HG03378 (cell line): ENCODE results near the gene TTLL10.

Experiments
- ATAC-seq: cut with Tn5 transposase; IDR thresholded peaks from one replicate; pipeline ENCODE4 v1.9.1; 2021; ENCODE audit warnings: mild to moderate bottlenecking, moderate library complexity; ENCODE audit not compliant: unreplicated experiment

The TTLL10 gene

DNA sequence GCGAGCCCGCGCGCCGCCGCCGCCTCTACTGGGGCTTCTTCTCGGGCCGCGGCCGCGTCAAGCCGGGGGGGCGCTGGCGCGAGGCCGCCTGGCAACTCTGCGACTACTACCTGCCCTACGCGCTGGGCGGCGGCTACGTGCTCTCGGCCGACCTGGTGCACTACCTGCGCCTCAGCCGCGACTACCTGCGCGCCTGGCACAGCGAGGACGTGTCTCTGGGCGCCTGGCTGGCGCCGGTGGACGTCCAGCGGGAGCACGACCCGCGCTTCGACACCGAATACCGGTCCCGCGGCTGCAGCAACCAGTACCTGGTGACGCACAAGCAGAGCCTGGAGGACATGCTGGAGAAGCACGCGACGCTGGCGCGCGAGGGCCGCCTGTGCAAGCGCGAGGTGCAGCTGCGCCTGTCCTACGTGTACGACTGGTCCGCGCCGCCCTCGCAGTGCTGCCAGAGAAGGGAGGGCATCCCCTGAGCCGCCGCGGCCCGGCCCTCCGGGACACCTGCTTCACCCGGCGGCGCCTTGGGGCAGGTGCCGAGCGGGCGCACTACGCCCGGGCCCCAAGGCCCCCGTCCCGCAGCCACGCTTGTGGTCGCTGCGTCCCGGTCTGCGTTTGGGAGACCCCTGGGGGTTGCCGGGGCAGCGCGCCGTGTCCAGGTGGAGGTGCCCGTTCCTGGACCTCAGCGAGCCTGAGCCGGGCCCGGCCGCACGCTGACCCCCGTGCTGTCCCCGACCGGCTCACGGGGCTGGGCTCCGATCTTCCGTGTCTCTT, 59.3 kb downstream of the TTLL10 start:
- no peak for ATAC-seq

DNA sequence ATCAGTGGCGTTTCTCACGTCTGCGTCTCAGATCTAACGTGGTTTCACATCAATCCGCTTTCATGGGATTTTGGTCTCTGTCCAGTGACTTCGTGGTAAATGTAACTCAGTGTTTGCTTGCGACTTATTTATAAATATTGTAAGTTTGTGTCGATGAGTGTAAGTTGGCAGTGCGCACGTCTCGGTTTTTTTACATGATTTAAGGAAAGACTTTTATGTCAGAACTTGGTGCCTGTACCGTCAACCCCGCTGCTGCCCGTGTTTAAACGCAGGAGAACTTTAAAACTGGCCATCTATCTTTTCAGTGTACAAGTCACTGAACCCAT, 59.9 kb downstream of the TTLL10 start:
- ATAC-seq: no peak

DNA sequence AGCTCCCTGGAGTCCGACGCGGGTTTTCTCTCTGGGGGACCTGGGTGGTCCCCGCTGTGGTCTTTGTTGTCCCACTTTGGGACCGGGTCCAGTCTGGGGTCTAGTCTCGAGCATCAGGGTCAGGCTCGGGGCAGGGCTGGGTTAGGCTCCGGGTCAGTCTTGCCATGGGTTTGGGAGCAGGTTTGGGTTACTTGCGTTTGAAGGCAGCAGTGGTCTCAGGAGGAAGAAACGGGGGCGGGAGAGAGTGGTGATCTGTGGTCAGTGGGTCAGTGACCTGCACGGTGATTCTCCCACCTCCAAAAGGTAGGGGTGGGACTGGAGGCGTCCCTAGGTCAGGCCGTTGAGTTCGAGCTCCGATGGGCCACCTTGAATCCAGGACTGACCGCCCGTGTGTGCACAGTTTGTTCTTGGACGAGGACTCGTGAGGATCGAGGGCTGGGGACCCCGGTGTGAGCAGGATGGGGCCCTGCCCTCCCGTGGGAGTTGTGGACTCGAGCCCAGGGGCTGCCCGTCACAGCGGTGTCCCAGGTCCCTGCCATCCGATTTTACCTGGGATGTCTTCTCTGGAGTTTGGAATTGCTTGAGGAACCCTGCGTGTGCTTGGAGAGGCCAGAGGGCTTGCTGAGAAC, 60.6 kb downstream of the TTLL10 start:
- no peak for ATAC-seq

DNA sequence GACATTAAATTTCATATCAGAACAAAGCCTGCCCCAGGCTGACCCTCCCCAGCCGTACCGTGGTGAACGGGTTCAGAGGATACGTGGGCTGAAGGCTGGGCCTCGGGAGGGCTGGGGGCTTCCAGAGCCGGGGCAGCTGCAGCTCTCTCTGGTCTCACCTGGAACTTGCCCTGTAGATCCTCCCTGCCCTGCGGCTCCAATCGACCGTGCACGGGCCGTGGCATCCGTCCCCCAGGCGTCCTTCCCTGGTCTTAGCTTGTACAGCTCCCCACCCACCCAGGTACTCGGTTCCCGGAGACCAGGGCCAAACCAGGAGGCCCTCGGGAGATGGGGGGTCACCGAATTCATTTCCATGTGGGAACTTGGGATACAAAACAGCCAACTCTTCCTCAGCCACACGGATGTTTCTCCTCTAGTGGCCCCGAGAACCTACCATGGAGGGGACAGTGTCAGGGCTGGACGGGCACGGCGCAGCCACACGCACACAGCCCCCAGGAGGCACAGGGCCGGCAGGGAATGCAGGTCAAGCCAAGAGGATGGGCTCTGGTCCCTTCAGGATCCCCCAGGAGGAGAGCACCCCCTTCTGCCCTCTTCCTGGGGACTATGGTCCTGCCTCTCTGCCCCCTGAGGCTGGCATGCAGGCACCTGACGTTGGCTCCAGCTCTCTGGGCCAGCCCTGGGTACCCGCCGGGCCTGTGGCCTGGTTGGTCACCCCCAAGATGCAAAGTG, 61.5 kb downstream of the TTLL10 start:
- no peak for ATAC-seq

DNA sequence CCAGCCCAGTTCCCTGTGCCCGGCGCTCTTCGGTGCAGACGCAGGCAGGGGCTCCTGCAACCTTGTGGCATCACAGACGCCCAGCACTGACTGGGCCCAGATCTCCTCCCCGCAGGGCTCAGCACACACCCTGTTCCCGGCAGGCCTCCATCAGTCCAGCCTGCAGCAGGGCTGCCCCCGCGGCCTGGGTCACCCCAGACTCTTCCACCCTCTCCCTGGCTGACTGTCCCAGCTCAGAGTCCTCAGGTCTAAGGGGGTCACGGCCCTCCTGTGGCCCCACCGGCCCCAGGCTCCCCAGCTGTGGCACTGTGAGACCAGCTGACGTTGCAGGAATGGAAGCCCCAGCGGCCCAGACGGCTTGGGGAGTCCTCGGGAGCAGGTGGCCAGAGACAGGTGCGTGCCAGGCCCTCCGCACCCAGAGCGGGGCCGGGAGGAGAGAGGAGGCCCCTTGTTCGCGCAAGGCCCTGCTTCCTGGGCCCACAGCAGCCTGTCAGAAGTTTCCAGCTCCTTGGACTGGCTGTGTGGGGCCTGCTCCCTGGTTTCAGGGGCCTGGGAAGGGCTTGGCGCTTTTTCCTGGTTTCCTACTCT, 62.6 kb downstream of the TTLL10 start:
- no peak for ATAC-seq

DNA sequence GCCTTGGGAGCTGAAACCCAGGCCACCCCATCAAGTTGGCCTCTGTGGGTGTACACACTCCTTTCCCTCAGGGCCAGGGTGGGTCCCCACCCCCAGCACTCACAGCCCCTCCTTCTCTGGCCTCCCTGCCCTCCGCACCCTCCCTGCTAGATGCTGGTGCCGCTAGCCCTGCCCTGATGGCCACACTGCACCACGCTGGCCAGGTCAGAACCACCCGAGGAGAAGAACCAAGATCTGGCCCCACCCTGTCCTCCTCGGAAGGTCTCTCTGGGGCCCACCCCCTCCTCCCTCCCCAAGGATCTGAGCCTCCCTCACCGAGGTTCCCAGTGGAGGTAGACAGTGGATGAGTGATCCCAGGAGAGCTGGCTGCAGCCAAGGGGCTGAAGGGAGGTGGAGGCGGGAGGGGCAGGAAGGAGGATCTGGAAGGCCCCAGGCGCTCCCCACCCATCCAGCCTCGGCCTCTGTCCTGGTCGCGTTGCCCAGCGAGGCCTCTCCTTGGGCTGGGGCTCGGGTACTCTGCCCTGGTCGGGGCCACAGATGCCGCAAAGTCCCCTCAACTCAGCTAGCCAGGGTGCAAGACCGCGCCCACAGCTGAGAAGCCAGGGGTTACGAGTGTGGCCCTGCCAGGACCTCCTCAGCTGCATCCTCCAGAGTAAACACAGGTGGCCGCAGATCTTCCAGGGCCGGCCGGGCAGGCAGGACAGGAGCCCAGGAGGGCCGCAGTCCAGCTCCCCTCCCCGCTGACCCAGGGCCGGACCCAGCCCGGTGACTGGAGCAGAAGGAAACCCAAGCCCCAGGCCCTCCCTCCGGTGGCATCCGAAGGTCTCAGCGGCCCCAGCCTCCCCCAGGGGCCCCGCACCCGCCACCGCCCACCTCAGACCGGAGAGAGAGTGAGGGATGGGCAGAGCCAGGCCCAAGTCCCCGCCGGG, 63.5 kb downstream of the TTLL10 start:
- no peak for ATAC-seq

DNA sequence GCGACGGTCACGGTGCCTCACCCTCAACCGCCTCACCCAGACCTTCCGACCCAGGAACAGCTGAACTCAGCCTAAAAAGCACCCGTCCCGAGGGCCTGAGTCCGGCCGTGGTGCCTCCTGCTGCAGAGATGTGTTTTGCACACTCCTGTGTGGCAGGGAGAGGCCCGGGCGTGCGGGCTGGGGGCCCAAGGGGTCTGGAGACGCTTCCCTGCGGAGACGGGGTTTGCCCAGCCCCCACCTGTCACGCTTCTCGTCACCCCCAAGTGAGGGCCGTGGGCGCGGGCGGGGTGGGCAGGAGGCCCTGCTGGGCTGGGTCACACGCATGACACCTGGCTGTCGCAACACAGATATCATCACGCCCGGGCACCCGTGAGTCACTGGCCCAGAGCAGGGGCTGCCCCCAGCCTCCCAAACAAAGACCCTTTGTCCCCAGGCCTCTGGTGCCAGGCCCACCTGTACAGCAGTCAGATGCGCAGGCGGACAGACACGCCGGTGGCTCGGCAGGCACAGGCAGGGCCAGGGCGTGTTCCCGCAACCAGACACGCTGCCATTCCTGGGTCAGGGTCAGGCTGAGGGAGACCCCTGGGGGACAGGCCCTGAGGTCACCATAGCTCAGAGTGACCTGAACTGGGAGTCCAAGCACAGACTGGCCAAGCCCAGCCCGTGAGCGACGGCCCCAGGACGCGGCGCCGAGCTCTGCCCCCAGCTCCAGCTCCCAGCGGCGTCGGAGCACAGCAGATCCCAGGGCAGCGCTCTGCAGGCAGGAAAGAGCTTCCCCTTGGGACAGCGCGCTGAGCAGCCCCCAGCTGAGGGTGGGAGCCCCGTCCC, 64.4 kb downstream of the TTLL10 start:
- no peak for ATAC-seq

DNA sequence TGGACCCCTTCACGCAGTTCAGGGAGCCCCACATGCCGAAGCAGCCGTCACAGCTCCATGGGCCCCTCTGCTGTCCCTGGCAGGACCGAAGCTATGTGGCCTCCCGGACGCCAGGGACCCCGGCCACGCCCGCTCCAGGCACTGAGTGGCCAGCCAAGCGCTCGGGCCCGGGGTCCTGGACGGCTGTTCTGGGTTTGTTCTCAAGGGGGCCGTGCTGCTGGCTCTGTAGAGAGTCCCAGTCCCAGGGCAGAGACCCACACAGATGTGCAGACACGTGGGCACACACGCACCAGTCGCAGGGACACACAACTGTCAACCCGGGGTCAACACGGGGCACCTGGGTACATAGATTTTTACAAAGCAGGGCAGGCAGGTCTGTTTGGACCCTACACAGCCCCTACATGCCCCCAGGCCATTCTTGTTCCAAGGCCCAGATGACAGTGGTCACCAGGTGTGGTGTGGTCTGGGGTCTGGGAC, 65.1 kb downstream of the TTLL10 start:
- ATAC-seq: no peak

DNA sequence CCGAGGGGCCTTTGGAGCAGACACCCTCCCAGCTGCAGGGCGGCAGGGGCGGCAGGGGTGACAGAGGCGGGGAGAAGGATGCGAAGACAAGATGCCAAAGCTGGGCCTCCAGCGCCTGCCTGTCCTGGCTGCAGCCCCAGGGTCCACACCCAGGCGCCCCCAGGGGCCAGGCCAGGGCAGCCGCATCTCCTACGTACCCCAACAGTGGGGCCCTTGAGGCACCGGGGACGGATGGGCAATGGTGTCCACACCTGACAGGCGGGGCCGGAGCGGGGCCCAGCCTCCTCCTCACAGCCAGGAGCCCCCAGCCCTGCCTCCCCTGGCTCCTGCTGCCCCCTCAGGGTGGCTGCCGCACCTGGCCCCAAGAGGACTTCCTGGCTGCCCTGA, 65.5 kb downstream of the TTLL10 start:
- ATAC-seq: no peak

DNA sequence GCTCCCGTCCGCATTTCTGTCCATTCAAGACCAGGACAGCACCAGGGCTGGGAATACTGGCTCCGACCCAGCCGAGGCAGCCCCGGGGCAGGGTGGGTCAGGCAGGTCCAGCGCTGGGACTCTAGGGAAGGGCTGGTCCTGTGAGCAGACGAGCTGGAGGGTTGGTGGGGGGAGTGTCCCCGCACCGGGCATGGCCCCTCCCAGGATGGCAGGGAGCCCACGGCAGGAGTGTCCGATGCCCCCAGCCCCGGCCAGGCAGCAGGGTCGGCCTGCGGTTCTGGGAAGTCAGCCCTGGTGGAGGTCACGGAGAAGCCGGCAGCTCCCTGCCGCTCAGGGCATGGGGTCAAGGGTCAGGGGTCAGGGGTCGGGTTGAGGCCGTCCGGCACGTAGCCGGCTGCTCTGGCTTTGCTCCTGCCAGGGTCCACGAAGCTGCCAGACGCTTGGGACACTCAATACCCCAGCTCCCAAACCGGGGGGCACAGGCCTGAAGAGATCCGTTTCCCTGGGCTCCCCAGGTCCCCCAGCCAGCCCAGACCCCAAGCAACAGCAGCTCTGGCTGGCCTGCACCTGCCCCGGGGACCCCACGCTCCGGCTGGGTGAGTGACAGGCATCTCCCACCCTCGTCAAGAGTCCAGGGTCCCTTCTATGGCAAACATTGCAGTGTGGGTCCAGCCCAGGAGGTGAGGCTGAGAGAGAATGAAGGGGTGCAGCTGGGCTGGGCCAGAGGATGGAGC, 66.1 kb downstream of the TTLL10 start:
- ATAC-seq: no peak

DNA sequence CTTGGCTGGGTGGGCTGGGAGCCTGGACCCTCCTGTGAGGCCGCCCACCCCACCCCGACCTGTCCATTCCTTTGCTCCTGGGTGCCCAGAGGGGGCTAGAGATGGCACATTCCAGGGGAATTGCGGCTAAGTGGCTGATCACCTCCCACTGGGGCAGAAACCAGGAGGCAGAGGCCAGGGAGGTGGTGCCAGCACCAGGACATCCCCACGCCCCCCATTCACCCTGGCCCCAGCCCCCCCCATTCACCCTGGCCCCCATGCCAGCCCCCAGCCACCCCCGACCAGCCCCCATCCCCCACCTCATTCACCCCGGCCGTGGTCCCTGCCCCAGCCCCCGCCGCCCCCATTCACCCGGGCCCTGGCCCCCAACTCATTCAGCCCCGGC, 66.7 kb downstream of the TTLL10 start:
- ATAC-seq: no peak

DNA sequence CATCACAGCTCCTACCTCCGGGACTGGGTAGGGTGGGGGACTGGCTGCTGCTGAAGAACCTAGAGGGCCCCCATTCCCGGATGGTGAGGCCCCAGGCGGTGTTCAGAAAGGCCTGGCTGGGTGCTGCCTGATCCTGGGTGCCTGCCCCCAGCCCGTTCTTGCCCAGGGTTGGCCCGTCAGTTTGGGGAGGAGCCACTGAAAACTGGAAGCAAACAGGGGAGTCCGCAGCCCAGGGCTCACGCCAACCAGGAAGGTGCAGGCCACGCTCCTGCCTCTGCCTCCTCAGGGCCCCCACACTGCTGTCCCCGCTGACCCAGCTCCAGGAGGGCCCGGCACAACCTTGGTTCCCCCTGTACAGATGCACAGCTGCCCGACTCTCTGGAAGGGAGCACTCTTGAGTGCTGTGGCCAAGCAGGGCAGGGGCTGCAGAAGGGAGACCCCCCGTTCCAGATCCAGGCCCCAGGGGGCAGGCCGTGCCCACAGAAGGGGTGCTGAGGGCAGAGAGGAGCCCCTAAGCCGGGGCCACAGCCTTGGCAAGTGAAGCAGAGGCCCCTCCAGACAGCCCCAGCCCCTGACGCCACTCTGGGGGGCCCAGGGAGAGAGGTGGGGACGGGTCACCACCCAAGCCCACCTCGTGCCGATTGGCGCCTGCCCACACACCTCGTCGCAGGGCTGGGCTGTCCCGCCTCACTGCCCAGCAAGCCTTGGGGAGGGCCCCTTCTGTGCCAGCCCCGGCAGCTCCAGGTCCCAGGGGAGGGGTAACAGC, 67.3 kb downstream of the TTLL10 start:
- no peak for ATAC-seq

DNA sequence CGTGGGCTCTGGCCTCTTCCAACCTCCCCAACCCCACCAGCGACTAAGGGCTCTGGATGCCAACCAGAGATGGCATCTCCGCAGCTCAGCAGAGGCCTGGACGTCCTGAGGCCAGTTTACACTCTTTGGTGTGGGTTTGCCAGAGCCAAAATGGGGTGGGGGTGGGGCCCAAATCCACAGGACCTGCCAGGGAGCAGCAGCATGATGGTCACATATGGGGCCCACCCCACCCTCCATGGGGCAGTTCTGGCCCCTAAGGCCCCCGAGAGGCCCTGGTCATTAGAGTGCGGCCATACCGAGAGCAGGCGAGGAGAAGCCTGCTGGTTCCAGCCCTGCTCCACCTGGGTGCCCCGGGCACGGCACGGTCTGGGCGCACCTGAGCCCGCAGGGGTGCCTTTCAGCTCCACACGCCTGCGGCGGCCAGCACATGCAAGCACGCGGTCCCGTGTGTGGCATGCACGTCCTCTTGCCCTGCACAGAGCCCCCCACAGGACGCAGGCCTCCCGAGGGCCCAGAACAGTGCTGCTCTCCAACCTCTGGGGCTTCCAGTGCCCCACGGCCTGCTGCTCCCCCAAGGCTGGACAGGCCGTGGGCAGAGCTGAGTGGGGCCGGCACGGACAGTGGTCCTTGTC, 68.0 kb downstream of the TTLL10 start:
- ATAC-seq: no peak

DNA sequence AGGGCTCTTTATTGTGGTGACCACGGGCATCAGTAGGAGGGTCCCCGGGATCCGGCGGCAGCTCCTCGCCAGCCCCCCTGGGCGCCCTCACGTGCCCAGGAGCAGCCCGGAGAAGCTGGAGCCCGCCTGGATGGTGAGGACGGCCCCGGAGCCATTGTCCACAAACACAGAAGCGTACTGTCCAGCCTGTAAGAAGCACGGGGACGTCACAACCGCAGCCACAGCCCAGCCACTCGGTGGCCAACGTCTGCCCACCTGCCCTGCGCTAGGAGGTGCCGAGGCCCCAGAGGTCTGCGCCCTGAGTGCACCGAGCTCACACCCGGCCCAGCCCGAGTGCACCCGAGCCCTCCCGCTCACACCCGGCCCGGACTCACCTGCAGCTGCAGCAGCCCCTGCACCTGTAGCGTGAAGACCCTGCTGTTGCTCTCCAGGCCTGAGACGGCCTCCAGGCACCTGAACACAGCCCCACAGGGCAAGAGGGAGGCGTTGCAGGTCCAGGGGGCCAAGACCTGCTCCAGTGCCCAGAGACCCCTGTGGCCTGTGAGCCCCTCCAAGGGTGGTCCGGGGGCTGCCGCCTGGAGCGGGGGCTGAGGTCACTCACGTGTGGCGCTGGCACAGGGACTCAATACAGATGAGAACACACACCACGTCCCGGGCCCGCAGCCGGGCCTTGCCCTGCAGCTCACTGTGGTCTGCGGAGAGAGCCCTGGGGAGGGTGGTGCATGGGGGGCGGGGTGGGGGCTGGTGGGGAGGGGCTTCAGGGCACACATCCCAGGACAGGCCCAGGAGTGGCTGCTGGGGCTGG, 69.0 kb downstream of the TTLL10 start:
- ATAC-seq: no peak

DNA sequence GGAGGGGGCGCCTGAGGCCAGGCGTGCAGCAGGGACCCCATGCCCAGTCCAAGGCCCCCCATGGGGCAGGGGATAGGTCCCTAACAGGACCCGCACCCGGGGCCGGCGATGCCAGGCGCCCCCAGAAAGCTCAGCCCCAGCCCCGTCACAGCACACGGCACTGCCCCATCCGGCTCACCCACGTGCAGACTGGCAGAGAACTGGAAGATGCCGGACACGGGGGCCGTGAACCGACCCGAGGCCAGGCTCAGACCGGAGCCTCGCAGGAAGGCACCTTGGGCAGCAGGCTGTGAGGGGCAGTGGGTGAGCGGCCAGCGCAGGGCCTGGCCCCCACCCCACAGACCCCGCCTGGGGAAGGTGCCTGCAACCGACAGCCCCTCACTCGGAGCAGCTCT, 69.6 kb downstream of the TTLL10 start:
- no peak for ATAC-seq

DNA sequence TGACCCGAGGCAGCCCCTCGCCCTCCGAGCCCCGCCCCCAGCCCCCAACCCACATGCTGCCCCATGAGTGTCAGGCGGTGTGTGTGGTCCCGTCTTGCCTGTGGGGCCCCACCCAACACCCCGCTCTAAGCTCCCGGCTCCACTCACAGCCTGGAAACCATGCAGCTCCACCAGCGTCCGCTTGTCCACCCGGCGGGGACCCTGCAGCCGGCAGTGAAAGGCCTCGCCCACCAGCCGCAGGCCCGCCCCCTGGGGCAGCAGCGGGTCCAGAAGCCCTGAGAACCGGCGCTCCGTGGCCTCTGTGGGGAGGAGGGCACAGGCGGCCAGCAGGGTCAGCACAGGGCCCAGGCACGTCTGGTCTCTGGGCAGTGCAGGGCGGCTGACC, 70.1 kb downstream of the TTLL10 start:
- ATAC-seq: no peak

DNA sequence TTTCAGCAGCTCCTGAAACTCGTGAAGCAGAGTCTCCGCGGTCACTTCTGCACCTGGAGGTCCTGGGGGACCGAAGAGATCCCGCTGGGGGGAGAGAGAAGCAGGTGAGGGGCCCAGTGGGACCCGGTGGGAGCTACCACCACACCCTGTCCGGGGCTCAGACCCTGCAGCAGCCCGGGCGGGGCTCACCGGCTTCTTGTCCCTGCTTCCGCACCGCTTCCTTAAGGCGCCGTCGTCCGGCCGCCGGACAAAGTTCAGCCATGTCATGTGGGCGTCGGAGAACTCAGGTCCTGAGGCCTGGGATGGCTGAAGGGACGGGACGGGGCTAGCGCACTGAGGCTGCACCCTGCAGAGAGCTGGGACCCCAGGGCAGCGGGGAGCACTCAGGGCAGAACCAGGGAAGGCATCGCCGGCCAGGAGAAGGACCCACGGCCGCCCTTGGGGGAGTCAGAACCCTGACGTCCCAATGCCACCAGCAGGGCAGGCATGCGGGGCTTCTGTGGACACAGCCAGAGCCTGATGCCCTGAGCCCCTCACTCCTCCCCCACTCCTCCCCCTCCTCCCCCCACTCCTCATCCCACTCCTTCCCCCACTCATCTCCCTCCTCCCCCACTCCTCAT, 70.6 kb downstream of the TTLL10 start:
- ATAC-seq: no peak
